Measurements from ENCODE around the gene HSF5.

GRCh38 chr17:58415371-58416055 lies 72.7 kb downstream of the HSF5 start:
- peak; percentile 33 to 62 for TF ChIP-seq RAD21 (IDR thresholded peaks at IDR 0.05)
- peak; percentile 31 for TF ChIP-seq CTCF (IDR thresholded peaks at IDR 0.05; ENCODE audit: low read depth, low read length, missing input control)

Data from liver (tissue), 3 donors.